Measurements from ENCODE around the gene CDC73.
"Not testable (repeated sequence)": the region's sequence is repeated elsewhere in the genome, so short reads cannot be mapped to it uniquely, and the experiment has no call there.

Gene CDC73

GRCh38 chr1:193181536-193181935, 59.7 kb downstream of the CDC73 start:
- DNase-seq (ENCODE audit: low read depth in 2 of 2), result no peak

DNA sequence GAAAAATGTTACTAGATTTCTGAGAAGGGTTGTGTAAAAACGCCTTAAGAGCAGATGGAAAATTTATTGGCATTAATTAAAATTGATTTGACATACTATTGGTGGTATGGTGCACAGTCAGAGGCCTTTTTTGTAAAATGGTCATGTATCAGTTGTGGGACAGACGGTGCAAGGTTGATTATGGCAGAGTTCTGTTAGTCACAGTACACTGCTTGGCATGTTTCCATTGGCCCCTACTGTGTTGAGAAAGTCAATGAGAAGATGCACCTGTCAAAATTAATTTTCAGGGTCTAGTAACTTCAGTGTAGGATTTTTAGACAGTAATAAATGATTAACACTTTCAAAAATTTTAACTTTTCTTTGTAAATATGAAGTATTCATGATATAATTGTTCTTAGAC, 60.2 kb downstream of the CDC73 start:
- DNase-seq (ENCODE audit: low read depth in 2 of 2), result no peak

GRCh38 chr1:193183019-193183627, 61.3 kb downstream of the CDC73 start:
- peak in 1 of 2 experiments; percentile 33 for DNase-seq (ENCODE audit: low read depth in 2 of 2)

- DNase-seq (ENCODE audit: low read depth in 2 of 2), result no peak
Measured at GRCh38 chr1:193184776-193185175, 62.9 kb downstream of the CDC73 start.

DNA sequence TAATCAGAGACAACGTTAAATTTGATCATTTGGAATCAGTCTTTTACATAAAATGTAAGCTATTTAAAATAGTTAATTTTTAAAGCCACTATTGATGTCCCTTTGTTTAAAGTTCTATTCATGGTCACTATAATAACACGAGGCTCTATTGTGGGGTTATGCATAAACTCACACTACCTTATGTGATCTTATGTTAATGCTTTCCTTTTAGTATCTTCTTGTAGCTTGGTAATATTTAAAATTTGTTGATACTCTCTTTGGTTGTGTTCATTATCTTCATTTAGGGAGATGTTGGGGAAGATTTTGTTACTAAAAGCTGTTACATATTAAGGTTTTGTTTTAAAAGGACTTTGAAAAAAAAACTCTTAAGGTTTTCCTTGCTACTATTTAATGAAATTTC, 63.4 kb downstream of the CDC73 start:
- no peak for DNase-seq (ENCODE audit: low read depth in 2 of 2)

- DNase-seq (ENCODE audit: low read depth in 2 of 2), result peak in 1 of 2 experiments; percentile 24
Measured at GRCh38 chr1:193185901-193186731, 64.3 kb downstream of the CDC73 start, which contains the start of gene B3GALT2. TSS of gene B3GALT2 (minus strand) at chr1:193186613. CDS start at chr1:193181562, 5,051 bp downstream.

GRCh38 chr1:193187114-193187513, 65.3 kb downstream of the CDC73 start:
- DNase-seq (ENCODE audit: low read depth in 2 of 2), result no peak

GRCh38 chr1:193188915-193189314, 67.1 kb downstream of the CDC73 start:
- not testable (repeated sequence) for DNase-seq (ENCODE audit: low read depth in 2 of 2)

- DNase-seq (ENCODE audit: low read depth in 2 of 2), result no peak
Measured at GRCh38 chr1:193189442-193190095, 67.7 kb downstream of the CDC73 start.

- DNase-seq (ENCODE audit: low read depth in 2 of 2), result no peak
Measured at GRCh38 chr1:193190096-193190744, 68.4 kb downstream of the CDC73 start.

DNA sequence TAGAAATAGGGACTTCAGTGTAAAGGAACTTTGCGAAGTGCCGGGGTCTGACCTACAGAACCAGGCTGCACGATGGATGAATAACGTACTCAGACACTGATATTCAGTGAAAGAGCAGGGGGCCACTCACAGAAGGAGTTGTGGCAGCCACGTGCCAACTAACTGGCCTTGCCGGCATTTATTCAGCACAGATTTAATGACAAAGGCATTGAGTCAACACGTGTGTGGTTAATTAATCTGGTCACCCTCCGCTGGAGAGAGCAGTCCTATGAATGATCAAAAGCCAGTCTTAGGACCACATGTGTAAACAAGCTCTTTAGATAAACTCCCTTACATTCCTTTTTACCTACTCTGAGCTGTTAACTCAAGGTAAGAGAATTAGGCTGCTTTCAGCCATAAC, 70.8 kb downstream of the CDC73 start:
- DNase-seq (ENCODE audit: low read depth in 2 of 2), result no peak

GRCh38 chr1:193199940-193200339, 78.1 kb downstream of the CDC73 start:
- DNase-seq (ENCODE audit: low read depth in 2 of 2), result no peak

GRCh38 chr1:193201021-193201420, 79.2 kb downstream of the CDC73 start:
- DNase-seq (ENCODE audit: low read depth in 2 of 2), result no peak

DNA sequence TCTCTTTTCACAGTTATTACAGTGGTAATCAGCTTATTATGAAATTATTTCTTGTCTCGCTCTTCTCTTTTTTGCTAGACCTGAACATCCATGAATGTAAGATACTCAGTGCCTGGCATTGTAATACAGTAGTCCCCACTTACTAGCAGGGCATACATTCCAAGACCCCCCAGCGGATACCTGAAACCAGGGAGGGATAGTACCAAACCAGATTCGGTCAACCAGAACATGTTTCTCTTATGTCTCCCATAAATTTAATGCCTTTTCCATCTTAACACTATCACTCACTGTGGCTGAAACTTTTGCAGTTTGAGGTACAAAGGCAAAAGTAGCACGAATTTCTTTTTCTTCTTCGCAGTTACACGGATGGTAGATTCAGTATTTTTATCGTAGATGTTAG, 89.2 kb downstream of the CDC73 start:
- no peak for DNase-seq (ENCODE audit: low read depth in 2 of 2)

DNA sequence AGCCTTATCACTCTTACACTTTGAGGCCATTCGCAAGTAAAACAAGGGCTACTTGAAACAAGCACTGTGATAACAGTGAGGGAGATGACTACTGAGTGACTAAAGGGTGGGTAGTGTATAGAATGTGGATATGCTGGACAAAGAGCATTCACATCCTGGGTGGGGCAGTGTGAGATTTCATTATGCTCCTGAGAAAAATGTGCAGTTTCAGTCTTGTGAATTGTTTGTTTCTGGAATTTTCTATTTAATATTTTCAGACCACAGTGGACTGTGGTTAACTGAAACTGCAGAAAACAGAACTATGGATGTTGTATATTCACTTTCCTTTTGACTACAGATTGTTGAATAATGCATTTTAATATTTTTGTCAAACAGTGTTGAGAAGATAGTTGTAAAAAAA, 89.7 kb downstream of the CDC73 start:
- peak; percentile 24 to 30 for DNase-seq (ENCODE audit: low read depth in 2 of 2)

- no peak for DNase-seq (ENCODE audit: low read depth in 2 of 2)
Measured at GRCh38 chr1:193212637-193213036, 90.8 kb downstream of the CDC73 start.

DNA sequence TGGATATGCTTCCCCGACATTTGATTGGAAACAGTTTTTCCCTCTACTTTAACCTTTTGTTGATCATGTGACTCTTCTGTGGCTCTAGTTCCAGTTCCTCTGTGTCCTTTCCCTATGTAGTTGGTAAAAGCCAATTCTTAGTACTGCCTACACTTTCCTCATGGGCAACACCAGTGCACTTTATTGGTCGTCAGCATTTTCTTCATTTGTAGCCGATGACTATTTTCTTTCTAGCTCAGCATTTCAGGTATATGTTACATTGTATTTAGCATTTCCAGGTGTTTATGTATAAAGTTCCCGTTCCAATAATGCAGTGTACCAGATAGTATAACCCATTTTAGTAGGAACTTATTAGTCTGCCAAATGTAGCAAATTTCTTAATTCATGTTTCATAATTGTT, 92.2 kb downstream of the CDC73 start:
- no peak for DNase-seq (ENCODE audit: low read depth in 2 of 2)

GRCh38 chr1:193216920-193217319, 95.1 kb downstream of the CDC73 start:
- DNase-seq (ENCODE audit: low read depth in 2 of 2), result no peak

GRCh38 chr1:193219391-193219790, 97.6 kb downstream of the CDC73 start:
- no peak for DNase-seq (ENCODE audit: low read depth in 2 of 2)

DNA sequence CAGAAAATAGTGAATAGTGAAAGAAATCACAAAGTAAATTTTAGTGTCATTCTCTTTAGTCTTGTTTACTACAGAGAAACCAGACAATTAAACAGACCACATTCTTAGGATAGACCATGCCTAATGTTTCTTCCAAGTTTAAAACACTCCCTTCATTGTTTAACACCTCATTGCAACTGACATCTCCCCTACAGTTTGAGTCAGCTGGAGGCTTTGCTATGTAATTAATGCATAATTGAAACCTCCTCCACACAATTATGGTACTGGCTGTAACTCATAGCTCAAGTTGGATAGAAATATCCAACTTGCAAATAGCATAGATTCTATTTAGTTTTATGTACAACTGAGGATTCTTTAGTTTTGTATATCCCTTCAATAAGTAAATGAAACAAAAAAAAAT, 99.8 kb downstream of the CDC73 start:
- no peak for DNase-seq (ENCODE audit: low read depth in 2 of 2)

DNA sequence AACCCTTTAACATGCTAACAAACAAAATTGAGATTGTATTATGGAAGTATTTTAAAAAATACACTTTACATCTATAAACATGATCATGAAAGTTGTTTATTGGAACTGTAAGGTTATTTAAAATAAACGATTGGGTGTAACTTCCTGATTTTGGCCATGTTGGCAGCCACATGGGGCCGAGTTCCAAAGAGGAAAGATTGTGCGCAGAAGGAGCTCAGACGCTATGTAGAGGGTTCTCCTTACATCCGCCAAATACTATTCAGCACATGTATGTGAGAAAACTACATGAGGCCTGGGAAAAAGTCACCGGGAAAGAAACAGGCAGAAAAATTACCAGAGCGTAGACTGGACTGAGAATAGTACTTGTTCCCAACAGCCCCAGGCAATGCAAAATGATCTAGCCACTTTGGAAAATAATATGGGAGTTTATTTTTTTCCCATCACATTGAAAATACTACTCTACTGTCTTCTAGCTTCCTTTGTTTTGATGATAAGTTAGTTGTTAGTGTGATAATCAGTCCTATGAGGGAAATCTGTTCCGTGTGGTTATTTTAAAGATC, 100.3 kb downstream of the CDC73 start:
- no peak for DNase-seq (ENCODE audit: low read depth in 2 of 2)

DNA sequence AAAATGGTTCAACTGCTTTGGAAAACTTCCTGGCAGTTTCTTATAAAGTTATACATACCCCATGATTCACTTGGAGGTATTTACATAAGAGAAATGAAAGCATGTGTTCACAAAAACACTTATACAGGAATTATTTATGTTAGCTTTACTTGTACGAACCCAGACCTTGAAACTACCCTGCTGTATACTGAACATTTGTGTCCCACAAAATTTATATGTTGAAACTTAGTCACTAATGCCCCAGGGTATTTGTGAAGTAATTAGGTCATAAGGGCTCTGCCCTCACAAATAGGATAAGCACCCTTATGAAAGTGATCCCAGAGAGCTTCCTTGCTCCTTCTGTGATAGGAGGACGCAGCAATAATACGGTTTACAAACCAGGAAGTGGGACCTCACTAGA, 107.3 kb downstream of the CDC73 start:
- DNase-seq (ENCODE audit: low read depth in 2 of 2), result no peak

All from fibroblast of skin of left biceps (primary cell).